Activated T-helper 1 cell treated with anti-CD3 and anti-CD28 coated beads, Interleukin-2, amount 50 U/mL, for 16 hours (primary cell): ENCODE measurements around the gene ATP8B4.

ENCODE experiments used
- DNase-seq, 2 donors: peaks; one replicate each; pipeline ENCODE4 v3.0.0-alpha.2; 2020; ENCODE audit warnings: low read depth in 1 of 2, low spot score in 1 of 2

Gene ATP8B4

DNA sequence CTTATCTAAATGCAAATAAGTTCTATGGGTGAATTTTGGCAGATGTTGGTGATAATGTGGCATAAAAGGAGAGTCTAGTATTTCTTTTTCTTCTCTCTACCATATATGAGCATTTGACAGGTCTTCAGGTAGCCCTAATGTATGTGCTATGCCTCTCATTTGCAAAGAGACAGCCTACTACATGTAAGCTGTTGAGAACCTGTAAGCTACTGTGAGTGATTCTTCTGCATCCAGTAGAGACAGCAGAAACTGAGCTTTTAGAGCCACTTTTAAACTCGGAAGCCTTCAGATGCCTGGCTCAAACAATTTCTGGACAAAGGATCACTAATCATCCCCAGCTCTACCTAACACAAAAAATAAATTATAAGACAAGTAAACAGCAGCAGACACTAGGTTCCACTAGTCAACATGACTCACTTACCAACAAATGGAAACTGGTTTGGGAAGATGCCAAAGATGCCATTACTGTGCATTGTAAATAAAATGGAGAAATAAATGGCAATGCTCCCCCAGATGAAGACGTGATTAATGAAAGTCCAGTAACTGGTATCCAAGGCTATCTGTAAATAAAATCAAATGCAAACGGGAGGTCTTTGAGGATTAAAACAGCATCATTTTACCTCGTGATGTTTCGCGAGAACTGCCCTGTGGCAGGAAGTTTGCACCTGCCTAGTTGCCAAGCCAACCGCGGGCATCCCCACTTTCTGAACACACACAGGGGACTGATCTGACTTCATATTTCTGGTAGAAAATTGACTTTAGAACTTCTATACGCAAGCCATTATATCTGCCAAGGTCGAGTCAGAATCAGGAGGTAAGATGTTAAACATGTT is 252.9 kb downstream of the ATP8B4 start:
- DNase-seq = no peak

GRCh38 chr15:49864251-49864650 is 254.8 kb downstream of the ATP8B4 start:
- DNase-seq = no peak

DNA sequence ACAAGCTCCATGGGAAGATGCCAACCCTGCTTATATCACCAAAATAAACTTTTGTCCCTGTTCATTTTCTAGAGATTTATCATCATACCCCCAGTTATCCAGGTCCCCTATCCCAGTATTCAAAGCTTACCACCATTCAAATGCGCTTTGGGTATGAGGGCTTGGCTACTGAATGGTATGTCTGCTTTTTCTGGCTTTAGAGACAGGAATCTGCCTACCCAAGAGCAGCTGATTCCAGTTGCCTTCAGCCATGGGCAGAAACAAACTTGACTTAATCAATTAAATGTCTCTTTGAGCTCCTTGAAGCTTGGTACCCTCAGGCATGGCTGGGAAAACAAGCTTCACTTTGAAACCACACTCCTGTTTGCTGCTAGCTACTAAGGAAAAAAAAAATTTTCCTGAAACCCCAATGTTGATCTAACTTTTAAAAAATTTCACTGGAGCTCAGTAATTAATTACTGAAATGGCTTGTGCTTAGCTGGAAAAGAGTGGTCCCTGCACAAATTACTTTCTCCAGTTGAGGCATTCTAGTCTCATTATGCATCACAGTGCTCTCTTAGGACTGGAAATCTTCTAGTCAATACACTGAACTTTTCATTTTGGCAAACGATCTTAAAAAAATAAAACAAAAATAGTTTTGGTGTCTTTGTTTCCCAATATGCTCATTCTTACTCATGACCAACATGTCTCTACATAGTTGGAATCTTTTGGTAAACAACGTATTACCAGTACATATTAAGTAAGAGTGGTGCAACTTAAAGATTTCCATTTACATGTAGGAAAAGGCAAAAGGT is 255.4 kb downstream of the ATP8B4 start:
- DNase-seq = no peak

GRCh38 chr15:49860101-49860500 is 258.9 kb downstream of the ATP8B4 start:
- no peak for DNase-seq

- DNase-seq = no peak
These were observed 261.2 kb downstream of the ATP8B4 start for GRCh38 chr15:49857496-49858475.

DNA sequence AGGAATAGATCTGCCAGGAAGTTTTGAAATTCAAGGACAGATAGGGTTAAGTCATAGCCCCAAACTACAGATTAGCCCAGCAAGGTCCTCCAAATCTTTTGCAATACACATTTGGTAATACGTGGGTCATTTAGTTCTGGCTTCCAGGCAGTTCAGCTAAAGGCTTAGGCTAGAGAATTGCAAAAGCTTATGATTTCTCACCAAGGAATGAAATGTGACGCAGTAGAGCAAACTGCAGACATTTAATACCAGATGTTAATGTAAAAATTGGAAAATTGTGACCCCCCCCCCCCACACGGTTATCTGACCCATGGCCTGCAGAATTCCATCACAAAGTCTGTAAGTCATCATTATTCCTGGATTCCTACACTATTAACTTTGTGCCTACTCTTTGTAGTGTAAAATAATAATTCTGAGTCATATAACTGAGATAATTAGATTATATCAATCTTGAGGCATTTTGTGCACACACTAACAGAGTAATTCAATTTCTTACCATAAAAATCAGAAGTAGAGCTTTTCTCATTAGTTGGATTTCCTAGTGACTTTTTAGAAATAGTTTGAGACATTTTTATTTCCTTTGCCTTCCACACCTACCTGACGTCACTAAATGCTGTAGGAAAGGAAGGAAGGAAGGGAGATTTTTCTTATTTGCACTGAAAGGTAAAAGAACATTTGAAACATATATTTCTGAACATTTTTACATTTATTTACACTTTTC is 263.0 kb downstream of the ATP8B4 start:
- DNase-seq = no peak

GRCh38 chr15:49852756-49853155 is 266.3 kb downstream of the ATP8B4 start:
- no peak for DNase-seq

DNA sequence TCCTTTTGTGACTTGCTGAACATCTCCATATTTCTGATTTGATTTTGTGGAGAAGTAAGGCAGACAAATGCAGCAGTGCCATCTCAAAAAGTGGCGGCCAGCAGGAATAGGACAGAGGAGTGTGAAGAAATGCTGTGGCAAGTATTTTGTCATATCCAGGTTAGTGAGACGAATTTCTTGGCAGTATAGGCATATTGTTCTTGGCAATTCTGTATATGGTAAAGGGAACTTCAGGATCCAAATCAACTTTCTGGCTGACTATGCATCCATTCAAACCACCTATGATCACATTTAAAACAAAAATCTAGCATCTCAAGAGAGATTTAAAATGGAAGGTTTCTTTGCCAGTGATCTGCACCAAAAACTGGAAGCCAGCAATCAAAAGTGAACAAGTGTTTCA is 270.2 kb downstream of the ATP8B4 start:
- DNase-seq = no peak

- DNase-seq = no peak
These were observed 270.7 kb downstream of the ATP8B4 start for GRCh38 chr15:49848282-49848724.

DNA sequence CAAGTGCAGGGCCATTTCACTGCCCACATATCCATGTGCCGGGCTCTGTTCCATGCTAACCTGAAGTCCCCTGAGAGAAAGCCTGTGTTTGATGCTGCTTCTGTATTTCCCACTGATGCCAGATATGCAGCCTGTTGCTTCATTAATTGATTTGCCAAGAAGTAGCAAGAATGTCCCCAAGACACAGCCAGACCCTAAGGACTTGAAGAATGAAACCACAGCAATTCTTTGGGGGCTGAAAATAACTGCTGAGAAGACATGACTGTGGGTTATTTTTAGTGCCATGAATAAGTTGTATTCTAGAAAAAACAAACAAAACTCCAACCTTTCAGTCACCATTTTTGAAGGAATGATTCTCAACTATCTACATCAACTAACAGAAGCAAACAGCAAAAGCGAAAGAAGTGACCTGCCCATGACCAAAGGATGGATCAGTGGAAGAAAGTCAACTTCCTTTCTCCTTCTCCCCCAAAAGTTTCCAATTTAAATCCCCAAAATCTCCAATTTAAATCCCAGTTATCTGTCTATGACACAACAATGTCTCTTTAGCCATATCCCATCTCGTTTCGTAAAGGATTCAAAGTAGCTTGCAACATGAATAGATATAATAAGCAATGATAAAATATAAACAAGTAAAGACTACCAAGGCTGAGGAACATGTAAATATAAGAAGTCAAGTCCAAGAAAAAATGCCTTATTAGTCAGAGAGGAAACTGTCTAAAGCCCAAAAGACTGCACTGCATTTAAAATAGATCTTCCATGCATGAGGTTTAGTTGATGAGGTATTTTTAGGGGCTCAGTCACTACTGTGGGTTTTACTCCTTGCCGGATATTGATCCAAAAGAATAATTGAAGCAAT is 271.4 kb downstream of the ATP8B4 start:
- no peak for DNase-seq

DNA sequence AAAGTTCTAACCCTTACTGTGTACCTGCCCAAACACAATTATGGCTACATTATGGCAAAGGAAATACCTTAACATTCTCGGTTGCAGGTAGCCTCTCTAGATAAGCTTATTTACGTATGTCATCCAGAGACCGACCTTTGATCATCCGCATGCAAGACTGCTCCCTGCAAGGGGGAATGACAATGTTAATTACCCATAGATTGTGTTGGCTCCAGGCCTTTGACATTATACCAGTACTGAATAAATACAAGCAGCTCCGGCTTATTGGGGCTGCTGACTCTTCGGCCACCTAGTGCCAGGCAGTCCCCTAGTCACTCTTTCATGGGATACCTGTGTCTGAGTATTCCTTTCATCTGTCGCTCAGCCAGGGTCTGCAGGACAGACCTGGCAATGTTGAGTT is 274.6 kb downstream of the ATP8B4 start:
- DNase-seq = no peak

DNA sequence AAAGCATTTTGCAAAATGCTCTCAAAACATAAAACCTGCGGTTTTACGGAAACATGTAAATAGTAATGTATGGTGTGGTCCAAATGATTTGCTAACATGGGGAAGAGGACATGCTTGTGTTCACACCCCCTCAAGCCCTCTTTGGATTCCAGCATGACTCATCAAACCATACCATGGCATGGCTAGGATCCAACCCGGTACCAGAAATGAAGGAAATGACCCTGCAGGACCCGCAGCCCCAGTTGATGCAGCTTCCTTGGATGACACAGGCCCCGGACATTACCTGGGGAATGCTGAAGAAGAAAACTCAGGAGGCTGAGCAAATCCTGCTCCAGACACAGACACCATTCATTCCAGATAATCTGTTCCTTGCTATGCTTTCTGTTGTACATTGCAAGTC is 275.3 kb downstream of the ATP8B4 start:
- DNase-seq = no peak

DNA sequence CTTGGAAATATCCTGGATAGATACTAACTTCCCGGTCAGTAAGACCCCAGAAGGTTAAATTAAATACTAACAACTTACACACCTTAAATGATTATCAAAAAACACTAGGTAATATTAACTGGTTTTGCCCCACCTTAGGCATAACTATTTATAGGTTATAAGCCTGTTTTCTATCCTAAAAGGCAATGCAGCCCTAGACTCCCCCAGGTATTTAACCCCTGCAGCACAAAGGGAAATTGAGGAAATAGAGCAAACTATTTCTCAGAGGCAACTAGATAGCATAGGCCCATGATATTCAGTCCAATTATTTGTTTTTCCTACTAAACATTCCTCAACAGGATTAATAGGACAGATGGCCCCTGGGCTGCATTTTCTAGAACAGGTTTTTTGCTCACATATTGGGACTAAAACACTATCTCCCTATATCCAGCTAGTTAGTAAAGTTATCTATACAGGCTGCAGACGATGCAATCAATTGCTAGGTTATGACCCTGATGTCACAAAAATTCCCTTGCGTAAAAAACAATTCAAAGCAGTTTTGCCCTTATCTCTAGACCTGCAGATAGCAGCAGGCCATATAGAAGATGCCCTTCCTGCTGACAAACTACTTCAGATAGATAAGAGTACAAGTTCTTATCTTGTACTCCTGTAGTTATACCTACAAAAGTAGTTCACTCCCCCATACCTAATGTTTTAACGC is 276.9 kb downstream of the ATP8B4 start:
- no peak for DNase-seq

DNA sequence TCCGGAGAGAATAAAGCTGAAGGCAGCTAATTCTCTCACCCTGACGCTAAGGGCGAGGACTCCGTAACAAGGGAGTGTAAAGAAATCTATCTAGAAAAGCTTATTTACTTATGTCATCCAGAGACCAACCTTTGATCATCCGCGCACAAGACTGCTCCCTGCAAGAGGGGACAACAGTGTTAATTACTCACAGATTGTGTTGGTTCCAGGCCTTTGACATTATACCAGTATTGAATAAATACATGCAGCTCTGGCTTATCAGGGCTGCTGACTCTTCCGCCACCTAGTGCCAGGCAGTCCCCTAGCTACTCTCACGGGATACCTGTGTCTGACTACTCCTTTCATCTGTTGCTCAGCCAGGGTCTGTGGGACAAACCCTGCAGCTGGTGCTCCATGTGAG is 286.5 kb downstream of the ATP8B4 start:
- DNase-seq = no peak

GRCh38 chr15:49831206-49831965 is 287.6 kb downstream of the ATP8B4 start:
- no peak for DNase-seq

GRCh38 chr15:49830391-49830790 is 288.6 kb downstream of the ATP8B4 start:
- DNase-seq = no peak

GRCh38 chr15:49827311-49827710 is 291.7 kb downstream of the ATP8B4 start:
- no peak for DNase-seq

GRCh38 chr15:49826640-49827234 is 292.3 kb downstream of the ATP8B4 start:
- no peak for DNase-seq
